Measurements from ENCODE around the gene FUOM.

GRCh38 chr10:133341983-133342382 lies 15.8 kb downstream of the FUOM start:
- TF ChIP-seq, protein P1, sequence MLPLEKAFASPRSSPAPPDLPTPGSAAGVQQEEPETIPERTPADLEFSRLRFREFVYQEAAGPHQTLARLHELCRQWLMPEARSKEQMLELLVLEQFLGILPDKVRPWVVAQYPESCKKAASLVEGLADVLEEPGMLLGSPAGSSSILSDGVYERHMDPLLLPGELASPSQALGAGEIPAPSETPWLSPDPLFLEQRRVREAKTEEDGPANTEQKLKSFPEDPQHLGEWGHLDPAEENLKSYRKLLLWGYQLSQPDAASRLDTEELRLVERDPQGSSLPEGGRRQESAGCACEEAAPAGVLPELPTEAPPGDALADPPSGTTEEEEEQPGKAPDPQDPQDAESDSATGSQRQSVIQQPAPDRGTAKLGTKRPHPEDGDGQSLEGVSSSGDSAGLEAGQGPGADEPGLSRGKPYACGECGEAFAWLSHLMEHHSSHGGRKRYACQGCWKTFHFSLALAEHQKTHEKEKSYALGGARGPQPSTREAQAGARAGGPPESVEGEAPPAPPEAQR (CRISPR knock-in tag; IDR thresholded peaks at IDR 0.05): no peak
- TF ChIP-seq JUN (CRISPR knock-in tag; IDR thresholded peaks at IDR 0.05) (no peak), JAZF1 (CRISPR knock-in tag; IDR thresholded peaks at IDR 0.05) (no peak), TP53 (CRISPR knock-in tag; IDR thresholded peaks at IDR 0.05) (no peak), NFYB (CRISPR knock-in tag; conservative IDR thresholded peaks at IDR 0.05; ENCODE audit: low read depth) (no peak), ELF4 (CRISPR knock-in tag; IDR thresholded peaks at IDR 0.05; ENCODE audit: low read depth) (no peak), ZNF532 (CRISPR knock-in tag; IDR thresholded peaks at IDR 0.05; ENCODE audit: borderline replicate concordance) (no peak), MAX (CRISPR knock-in tag; IDR thresholded peaks at IDR 0.05) (no peak), FOXP4 (CRISPR knock-in tag; IDR thresholded peaks at IDR 0.05) (no peak), CBFB (CRISPR knock-in tag; IDR thresholded peaks at IDR 0.05; ENCODE audit: low read depth) (no peak), FOXJ3 (CRISPR knock-in tag; IDR thresholded peaks at IDR 0.05; ENCODE audit: borderline replicate concordance) (no peak), GTF2I (CRISPR knock-in tag; conservative IDR thresholded peaks at IDR 0.05) (no peak)
- TF ChIP-seq, protein P2, sequence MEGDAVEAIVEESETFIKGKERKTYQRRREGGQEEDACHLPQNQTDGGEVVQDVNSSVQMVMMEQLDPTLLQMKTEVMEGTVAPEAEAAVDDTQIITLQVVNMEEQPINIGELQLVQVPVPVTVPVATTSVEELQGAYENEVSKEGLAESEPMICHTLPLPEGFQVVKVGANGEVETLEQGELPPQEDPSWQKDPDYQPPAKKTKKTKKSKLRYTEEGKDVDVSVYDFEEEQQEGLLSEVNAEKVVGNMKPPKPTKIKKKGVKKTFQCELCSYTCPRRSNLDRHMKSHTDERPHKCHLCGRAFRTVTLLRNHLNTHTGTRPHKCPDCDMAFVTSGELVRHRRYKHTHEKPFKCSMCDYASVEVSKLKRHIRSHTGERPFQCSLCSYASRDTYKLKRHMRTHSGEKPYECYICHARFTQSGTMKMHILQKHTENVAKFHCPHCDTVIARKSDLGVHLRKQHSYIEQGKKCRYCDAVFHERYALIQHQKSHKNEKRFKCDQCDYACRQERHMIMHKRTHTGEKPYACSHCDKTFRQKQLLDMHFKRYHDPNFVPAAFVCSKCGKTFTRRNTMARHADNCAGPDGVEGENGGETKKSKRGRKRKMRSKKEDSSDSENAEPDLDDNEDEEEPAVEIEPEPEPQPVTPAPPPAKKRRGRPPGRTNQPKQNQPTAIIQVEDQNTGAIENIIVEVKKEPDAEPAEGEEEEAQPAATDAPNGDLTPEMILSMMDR (IDR thresholded peaks at IDR 0.05): no peak
- TF ChIP-seq, protein P3, sequence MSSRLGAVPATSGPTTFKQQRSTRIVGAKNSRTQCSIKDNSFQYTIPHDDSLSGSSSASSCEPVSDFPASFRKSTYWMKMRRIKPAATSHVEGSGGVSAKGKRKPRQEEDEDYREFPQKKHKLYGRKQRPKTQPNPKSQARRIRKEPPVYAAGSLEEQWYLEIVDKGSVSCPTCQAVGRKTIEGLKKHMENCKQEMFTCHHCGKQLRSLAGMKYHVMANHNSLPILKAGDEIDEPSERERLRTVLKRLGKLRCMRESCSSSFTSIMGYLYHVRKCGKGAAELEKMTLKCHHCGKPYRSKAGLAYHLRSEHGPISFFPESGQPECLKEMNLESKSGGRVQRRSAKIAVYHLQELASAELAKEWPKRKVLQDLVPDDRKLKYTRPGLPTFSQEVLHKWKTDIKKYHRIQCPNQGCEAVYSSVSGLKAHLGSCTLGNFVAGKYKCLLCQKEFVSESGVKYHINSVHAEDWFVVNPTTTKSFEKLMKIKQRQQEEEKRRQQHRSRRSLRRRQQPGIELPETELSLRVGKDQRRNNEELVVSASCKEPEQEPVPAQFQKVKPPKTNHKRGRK (CRISPR knock-in tag; IDR thresholded peaks at IDR 0.05; ENCODE audit: borderline replicate concordance): no peak

Data from WTC11 (cell line).